Activated T-cell treated with anti-CD3 and anti-CD28 coated beads, Interleukin-2, amount 50 U/mL, for 72 hours (primary cell): ENCODE data around the gene SYNDIG1. TPM values are rescaled to one million over a fixed set of nuclear protein-coding genes. Genes with fewer than 3 reads are reported as not detected.

ENCODE experiments used
- ATAC-seq, 2 donors: fragments of 150-1000 bp; cut with Tn5 transposase; replicated peaks in 1 of 2; 2 replicates each; pipeline ENCODE4 v1.10.0; 2021; ENCODE audit warnings: moderate library complexity in 2 of 2, mild to moderate bottlenecking in 1 of 2
- DNase-seq, 2 donors: peaks; one replicate each; pipeline ENCODE4 v3.0.0; 2021 to 2022; ENCODE audit warnings: mixed read lengths in 1 of 2
- H3K27ac Mint-ChIP-seq: one replicate; pipeline ENCODE4 v1.8.0; 2022; ENCODE audit warnings: mild to moderate bottlenecking, moderate library complexity, mixed read lengths
- H3K27me3 Mint-ChIP-seq: one replicate; pipeline ENCODE4 v1.8.0; 2022; ENCODE audit warnings: low read depth, mixed read lengths
- H3K36me3 Mint-ChIP-seq, 2 donors: one replicate each; pipeline ENCODE4 v1.8.0; 2022; ENCODE audit warnings: mixed read lengths in 2 of 2, mild to moderate bottlenecking in 1 of 2; ENCODE audit not compliant: insufficient read depth in 2 of 2
- H3K4me1 Mint-ChIP-seq: one replicate; pipeline ENCODE4 v1.8.0; 2022; ENCODE audit warnings: low read depth, mixed read lengths
- H3K4me3 Mint-ChIP-seq, 2 donors: one replicate each; pipeline ENCODE4 v1.8.0; 2022; ENCODE audit warnings: mild to moderate bottlenecking in 2 of 2, mixed read lengths in 2 of 2, moderate library complexity in 2 of 2
- H3K9me3 Mint-ChIP-seq, 2 donors: one replicate each; pipeline ENCODE4 v1.8.0; 2022; ENCODE audit warnings: mixed read lengths in 2 of 2
- total RNA-seq, 2 donors: library from RNA; stranded (reverse); gene quantifications; one replicate each; pipeline ENCODE4 v1.2.3, GENCODE V29; 2022

The SYNDIG1 gene
- total RNA-seq, 2 donors from 2014 or later: not detected

DNA sequence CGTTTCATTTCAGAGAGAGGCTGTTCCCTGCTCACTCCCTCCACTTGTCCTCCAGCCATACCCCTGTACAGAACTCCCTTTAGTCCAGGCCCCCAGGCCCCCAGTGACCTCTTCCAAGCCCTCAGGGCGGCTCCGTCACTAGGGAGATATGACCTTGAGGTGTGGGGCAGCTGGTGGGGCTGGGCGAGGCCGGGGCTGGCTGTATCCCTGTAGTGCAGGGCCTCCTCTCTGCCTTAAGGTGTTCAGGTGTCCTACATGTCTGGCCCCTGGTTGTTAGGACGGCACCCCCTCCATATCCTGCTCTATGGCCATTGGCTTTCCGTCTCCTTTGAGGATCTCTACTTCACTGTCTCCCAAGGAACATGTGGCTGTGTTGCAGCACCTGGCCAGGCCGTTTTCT, 17.4 kb upstream of the SYNDIG1 start:
- Mint-ChIP-seq H3K36me3 (no peaks in the 10 kb centered on the region), H3K4me1 (peaks cover 7% of the 10 kb centered on the region), H3K9me3 (no peaks in the 10 kb centered on the region), H3K27me3 (no peaks in the 10 kb centered on the region), H3K4me3 (no peak overlapping the region), H3K27ac (no peak overlapping the region)
- no peak for DNase-seq
- no peak for ATAC-seq

DNA sequence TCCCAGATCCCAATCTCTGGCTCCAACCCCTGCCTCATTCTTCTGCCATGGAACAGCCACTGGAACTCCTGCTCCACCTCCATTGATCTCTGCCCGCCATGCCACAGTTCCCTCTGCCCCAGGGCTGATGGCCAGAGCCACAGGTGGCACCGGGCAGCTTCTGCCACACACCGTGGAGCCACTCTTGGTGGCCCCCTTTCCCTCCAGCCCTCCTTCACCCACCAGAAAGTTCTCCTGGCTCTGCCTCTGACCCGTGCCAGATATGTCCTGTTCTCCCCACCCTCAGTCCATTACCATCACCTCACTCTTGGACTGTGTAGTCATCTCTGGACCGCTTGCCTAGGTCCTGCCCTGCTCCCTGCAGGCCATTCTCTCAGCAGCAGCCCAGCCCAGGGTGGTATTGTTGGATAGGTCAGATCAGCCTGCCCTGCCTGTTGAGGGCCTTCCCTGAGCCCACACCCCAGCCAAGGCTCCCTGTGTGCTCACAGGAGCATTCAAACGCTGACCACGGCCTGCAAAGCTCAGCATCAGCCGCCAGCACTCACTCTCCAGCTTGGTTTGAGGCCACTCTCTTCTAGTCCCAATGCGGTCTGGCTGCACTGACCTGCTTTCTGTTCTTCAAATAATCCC, 16.8 kb upstream of the SYNDIG1 start:
- Mint-ChIP-seq H3K36me3 (no peaks in the 10 kb centered on the region), H3K27me3 (no peaks in the 10 kb centered on the region), H3K4me1 (peaks cover 7% of the 10 kb centered on the region), H3K4me3 (no peak overlapping the region), H3K9me3 (no peaks in the 10 kb centered on the region), H3K27ac (no peak overlapping the region)
- ATAC-seq (no peak), DNase-seq (no peak)

DNA sequence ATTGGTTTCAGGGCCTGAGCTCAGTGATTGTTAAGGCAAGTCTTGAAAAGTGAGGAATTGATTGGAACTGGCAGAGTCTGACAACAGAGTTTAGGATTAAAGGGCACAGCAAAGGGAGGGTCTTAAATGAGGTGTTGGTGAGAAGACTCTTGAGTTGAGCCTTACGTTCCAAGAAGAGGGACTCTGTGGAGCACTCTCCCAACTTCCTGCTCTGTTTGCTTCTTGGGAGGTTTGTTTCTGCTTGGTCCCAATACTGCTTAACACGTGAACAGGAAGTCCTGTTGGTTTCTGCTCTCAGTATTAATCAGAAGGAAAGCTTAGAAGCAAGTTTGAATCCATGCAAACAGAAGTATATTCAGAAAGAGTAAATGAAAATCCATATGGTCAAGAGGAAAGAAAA, 15.6 kb upstream of the SYNDIG1 start:
- peaks cover 7% of the 10 kb centered on the region for H3K4me1 Mint-ChIP-seq
- ATAC-seq (no peak), DNase-seq (no peak)
- H3K27me3 Mint-ChIP-seq: no peaks in the 10 kb centered on the region
- no peak overlapping the region for H3K4me3 Mint-ChIP-seq
- H3K27ac Mint-ChIP-seq: no peak overlapping the region
- H3K9me3 Mint-ChIP-seq: no peaks in the 10 kb centered on the region
- H3K36me3 Mint-ChIP-seq: no peaks in the 10 kb centered on the region

DNA sequence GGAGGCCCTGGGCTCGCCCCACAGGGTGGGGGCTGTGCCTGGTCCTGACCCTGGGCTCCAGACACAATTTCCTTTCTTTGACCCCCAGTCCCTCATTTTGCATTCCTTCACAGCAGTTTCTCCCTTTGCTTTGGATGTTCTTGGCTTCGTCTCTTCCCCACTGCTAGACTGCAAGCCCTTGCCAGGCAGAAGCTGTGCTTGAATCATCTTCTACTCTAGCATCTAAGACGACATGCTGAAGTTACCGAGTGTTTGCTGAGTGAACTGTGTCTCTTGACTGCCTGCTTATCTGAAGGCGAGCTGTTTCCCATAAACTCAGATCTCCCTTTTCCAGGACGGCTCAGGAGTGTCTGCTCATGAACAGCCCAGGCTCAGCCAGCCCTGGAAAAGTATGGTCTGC, 14.3 kb upstream of the SYNDIG1 start:
- Mint-ChIP-seq H3K4me3 (no peak overlapping the region), H3K9me3 (no peaks in the 10 kb centered on the region), H3K27ac (no peak overlapping the region), H3K4me1 (peaks cover 7% of the 10 kb centered on the region), H3K27me3 (no peaks in the 10 kb centered on the region), H3K36me3 (no peaks in the 10 kb centered on the region)
- no peak for ATAC-seq
- DNase-seq: no peak

DNA sequence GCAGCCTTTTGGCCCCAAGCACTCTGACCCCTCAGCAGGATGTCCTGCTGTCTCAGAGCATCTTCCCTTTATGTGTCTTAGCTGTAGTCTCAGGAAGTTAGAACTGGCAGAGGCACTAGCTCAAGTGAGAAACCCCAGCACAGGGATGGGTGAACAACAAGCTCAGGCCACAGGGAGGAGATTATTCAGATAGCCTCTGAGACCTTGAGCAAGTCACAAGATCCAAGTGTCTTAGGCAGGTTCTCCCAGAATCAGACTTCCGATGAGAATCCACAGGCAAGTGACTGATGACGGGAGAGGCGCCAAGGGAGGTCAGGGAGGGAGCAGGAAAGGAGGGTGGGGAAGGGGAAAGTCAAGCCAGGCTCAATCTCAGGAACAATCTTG, 13.0 kb upstream of the SYNDIG1 start:
- Mint-ChIP-seq H3K27ac (no peak overlapping the region), H3K9me3 (no peaks in the 10 kb centered on the region), H3K4me3 (no peak overlapping the region), H3K4me1 (peaks cover 7% of the 10 kb centered on the region), H3K27me3 (no peaks in the 10 kb centered on the region), H3K36me3 (no peaks in the 10 kb centered on the region)
- DNase-seq: no peak
- ATAC-seq: no peak

DNA sequence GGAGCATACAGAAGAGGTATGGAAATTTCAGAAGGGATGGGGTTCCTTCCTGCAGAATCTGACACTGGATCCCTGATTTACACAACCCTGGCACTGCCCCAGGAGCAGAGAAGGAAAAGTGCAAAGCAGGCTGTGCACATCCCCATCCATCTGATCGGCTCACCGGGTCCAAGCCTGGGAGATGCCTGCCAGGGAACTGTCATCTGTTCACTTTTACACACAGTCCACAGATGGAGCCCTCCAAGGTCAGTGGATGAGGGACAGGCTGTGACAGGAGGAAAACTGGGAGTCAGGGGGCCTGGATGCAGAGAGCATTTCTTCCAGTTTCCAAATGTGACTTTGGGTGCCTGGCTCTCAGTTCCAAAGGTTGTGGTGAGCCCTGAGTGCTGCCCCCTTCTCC, 11.0 kb upstream of the SYNDIG1 start:
- no peaks in the 10 kb centered on the region for H3K9me3 Mint-ChIP-seq
- no peak overlapping the region for H3K4me3 Mint-ChIP-seq
- ATAC-seq: no peak
- DNase-seq: no peak
- peaks cover 7% of the 10 kb centered on the region for H3K4me1 Mint-ChIP-seq
- H3K36me3 Mint-ChIP-seq: no peaks in the 10 kb centered on the region
- H3K27me3 Mint-ChIP-seq: no peaks in the 10 kb centered on the region
- H3K27ac Mint-ChIP-seq: no peak overlapping the region

DNA sequence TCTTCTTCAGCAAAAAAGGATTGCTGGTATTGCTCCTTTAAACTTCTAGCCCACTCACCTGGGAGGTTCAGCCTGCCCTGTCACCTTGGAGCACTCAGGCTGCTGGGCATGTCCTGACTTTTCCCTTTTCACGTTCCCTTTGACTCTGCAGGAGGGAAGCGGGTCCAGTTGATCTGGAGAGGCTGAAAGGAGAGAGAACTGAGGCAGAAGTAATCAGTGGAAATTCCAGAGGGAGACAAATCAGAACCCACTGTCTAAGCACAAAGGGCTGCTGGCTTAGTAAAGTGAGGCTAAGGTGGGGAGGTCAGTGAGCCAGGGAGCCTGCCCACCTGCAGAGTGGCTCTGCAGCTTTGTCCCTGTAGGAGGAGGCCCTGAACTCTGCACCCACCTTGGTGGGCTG, 9.7 kb upstream of the SYNDIG1 start:
- DNase-seq: no peak
- no peak for ATAC-seq
- no peaks in the 10 kb centered on the region for H3K9me3 Mint-ChIP-seq
- no peaks in the 10 kb centered on the region for H3K4me1 Mint-ChIP-seq
- H3K36me3 Mint-ChIP-seq: no peaks in the 10 kb centered on the region
- H3K27ac Mint-ChIP-seq: no peak overlapping the region
- no peaks in the 10 kb centered on the region for H3K27me3 Mint-ChIP-seq
- H3K4me3 Mint-ChIP-seq: no peak overlapping the region

DNA sequence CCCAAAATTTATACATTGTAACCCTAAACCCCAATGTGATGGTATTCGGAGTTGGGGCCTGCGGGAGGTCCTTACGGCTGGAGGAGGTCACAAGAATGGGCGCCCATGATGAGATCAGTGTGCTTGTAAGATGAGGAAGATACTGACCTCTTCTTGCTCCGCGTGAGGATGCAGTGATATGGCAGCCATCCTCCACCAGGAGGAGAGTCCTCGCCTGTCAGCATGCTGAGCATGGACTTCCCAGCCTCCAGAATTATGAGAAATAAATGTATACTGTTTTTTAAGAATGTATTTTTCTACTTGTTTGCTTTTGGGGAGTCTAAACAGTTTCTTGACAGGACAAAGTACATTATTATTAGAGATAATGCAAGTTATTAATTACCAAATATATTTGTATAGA, 8.7 kb upstream of the SYNDIG1 start:
- no peaks in the 10 kb centered on the region for H3K27me3 Mint-ChIP-seq
- H3K4me3 Mint-ChIP-seq: no peak overlapping the region
- no peaks in the 10 kb centered on the region for H3K36me3 Mint-ChIP-seq
- H3K27ac Mint-ChIP-seq: no peak overlapping the region
- no peaks in the 10 kb centered on the region for H3K9me3 Mint-ChIP-seq
- DNase-seq (no peak), ATAC-seq (no peak)
- H3K4me1 Mint-ChIP-seq: no peaks in the 10 kb centered on the region

DNA sequence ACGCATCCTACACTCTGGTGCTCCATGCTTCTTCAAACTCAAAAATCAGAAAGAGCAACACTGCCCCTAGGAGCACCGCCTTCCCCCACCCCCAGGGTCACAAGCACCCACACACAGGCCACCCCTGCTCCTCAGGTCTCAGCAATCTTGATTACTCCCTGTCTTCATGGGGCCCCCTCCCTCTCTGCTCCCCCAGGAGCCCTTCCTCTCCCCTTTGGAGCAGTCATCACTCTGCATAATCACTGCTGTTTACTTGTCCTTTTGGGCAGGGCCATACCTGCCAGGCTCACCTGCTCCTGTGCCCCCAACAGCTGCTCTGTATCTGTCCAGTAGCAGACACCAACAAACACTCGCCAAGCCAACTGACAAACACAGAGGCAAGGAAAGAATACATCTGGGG, 7.6 kb upstream of the SYNDIG1 start:
- Mint-ChIP-seq H3K36me3 (no peaks in the 10 kb centered on the region), H3K27me3 (no peaks in the 10 kb centered on the region), H3K27ac (no peak overlapping the region), H3K9me3 (no peaks in the 10 kb centered on the region), H3K4me1 (no peaks in the 10 kb centered on the region), H3K4me3 (no peak overlapping the region)
- ATAC-seq (no peak), DNase-seq (no peak)

DNA sequence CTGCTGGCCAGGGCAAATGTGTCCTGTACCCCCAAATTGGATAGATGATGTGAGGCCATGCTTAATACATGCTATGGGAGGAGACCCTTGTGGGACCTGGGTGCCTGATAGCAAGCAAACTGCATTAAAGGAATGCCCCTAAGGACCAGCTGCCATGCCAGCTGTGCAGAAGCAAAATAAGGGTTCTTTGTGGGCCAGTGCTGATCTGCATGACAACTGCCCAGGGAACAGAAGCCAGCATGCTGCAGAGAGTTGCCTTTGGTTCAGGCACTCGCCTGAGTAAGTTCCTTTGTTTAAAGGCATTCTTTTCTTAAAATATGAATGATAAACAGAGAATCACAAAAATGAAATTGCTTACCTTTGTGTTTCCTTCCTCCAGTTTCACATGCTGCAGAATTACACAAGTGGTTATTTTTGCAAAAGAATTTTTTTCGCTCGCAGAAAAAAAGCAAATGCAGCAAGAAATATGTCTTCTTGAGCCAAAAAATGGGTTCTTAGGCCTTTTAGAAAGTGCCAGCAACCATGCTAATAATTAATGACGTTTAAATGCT, 6.9 kb upstream of the SYNDIG1 start:
- Mint-ChIP-seq H3K27ac (no peak overlapping the region), H3K9me3 (no peaks in the 10 kb centered on the region), H3K4me1 (no peaks in the 10 kb centered on the region), H3K27me3 (peaks cover 3% of the 10 kb centered on the region), H3K4me3 (no peak overlapping the region), H3K36me3 (no peaks in the 10 kb centered on the region)
- ATAC-seq (no peak), DNase-seq (no peak)

DNA sequence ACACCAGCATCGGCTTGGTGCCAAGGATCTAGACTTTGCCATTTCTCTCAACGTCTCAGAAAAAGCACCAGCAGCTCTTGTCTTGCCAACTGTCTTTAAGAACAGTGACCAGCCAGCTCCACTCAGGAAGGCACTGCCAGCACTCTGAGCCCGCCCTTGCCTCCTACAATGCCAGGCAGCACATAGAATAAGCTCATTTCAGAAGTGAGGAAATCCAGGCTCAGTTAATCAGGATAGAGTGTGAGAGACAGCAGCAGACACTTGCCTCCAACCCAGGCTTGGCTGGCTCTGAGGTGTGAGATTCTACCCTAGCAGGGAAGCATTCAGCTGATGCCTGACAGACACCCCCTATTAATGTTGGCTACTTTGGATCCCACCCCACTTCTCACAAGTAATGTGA, 4.3 kb upstream of the SYNDIG1 start:
- DNase-seq (no peak), ATAC-seq (no peak)
- no peak overlapping the region for H3K4me3 Mint-ChIP-seq
- no peak overlapping the region for H3K27ac Mint-ChIP-seq
- peaks cover 16% of the 10 kb centered on the region for H3K27me3 Mint-ChIP-seq
- H3K9me3 Mint-ChIP-seq: no peaks in the 10 kb centered on the region
- no peaks in the 10 kb centered on the region for H3K36me3 Mint-ChIP-seq
- H3K4me1 Mint-ChIP-seq: no peaks in the 10 kb centered on the region

DNA sequence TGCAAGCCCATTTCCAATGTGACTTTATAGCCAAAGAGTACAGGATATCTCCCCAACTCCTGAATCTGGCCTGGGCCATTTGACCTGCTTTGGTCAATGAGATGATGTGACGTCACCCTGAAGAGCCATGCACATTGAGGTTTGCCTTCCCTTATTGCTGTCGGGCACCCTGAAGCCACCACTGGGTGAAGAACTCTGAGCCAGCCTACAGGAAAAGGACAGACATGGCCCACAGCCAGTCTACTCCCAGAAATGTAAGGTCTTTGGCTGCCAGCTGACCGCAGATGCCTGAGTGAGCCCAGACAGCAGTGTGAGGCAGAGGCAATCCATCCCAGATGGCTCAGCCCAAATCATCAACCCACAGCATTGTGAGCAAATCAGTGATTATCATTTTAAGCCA, 3.7 kb upstream of the SYNDIG1 start:
- H3K4me1 Mint-ChIP-seq: no peaks in the 10 kb centered on the region
- DNase-seq: no peak
- no peak for ATAC-seq
- H3K27ac Mint-ChIP-seq: no peak overlapping the region
- H3K4me3 Mint-ChIP-seq: no peak overlapping the region
- peaks cover 19% of the 10 kb centered on the region for H3K27me3 Mint-ChIP-seq
- no peaks in the 10 kb centered on the region for H3K36me3 Mint-ChIP-seq
- H3K9me3 Mint-ChIP-seq: no peaks in the 10 kb centered on the region

DNA sequence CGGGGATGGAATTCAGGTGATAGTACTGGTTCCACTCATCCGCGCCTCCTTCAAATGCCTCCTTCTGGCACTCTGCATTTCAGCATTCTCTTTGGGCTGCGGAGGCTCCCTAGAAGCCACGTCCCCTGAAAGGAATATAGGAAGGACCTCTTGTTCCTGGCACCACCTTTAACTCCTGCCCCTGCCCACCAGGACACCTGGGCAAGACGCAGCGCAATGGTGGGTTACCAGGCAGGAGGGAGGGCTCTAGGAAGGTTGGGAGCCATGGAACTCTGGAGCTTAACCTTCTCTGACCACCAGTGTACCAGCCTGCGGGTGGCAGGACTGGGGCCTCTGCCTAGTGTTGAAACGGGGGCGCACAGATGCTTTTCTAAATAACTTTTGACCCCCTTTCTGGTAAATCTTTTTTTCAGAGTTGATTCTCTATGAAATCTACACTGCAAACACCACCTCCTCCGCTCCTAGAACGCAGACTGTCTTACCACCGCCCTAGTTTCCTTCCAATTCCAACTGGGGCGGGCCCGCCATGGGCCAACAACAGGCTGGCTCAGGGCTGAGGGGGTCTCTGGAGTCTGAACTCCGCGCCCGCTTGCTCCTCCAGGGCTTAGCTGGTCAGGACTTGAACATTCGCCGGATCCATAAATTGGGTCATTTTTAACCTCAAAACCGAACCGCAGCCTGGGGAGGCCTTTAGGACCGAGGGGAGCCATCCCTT, 871 bp upstream of the SYNDIG1 start:
- Mint-ChIP-seq H3K4me1 (no peaks in the 10 kb centered on the region), H3K4me3 (no peak overlapping the region), H3K9me3 (no peaks in the 10 kb centered on the region), H3K36me3 (no peaks in the 10 kb centered on the region), H3K27me3 (peaks cover 44% of the 10 kb centered on the region), H3K27ac (no peak overlapping the region)
- no peak for DNase-seq
- no peak for ATAC-seq
